Activated CD8-positive, alpha-beta memory T cell treated with anti-CD3 and anti-CD28 coated beads for 1 hour (primary cell): ENCODE measurements around the gene FEM1A.
"Not testable (repeated sequence)": the region's sequence is repeated elsewhere in the genome, so short reads cannot be mapped to it uniquely, and the experiment has no call there.

ENCODE experiments used
- DNase-seq, 2 donors: peaks; one replicate each; pipeline ENCODE4 v3.0.0-alpha.2; 2020; ENCODE audit warnings: low read depth in 1 of 2; ENCODE audit errors: extremely low read depth in 1 of 2

Gene FEM1A, protein sequence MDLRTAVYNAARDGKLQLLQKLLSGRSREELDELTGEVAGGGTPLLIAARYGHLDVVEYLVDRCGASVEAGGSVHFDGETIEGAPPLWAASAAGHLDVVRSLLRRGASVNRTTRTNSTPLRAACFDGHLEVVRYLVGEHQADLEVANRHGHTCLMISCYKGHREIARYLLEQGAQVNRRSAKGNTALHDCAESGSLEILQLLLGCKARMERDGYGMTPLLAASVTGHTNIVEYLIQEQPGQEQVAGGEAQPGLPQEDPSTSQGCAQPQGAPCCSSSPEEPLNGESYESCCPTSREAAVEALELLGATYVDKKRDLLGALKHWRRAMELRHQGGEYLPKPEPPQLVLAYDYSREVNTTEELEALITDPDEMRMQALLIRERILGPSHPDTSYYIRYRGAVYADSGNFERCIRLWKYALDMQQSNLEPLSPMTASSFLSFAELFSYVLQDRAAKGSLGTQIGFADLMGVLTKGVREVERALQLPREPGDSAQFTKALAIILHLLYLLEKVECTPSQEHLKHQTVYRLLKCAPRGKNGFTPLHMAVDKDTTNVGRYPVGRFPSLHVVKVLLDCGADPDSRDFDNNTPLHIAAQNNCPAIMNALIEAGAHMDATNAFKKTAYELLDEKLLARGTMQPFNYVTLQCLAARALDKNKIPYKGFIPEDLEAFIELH

DNA sequence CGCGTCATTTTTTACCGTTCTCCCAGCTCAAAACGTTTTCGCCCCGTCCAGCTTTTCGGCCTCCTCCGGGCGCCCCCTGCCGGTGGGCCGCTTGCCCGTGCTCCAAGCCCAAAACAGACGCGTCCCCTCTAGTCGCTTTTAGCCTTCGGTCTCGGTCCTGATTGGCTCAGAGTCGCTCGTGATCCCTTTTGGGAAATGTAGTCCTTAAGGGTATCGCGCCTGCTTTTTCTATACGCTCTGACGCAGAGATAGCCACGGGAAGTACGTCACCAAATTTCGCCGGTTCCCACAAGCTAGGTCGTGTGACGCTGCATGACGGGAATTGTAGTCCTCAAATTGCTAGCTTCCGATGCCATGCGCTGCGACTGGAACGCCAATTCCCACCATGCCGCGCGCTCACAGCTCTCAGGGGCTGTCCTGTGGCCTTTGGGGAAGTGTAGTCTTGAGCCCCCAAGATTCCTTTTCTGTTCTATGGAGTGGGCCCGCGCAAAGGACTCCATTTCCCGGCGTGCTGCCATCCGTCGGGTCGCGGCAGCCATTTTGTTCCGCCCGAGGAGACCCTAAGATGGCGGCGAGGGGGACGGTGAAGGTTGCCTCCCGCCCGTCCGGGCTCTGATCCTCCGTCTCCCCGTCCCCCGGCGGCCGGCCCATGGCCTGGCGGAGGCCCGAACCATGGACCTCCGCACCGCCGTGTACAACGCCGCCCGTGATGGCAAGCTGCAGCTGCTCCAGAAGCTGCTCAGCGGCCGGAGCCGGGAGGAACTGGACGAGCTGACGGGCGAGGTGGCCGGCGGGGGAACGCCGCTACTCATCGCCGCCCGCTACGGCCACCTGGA lies at the start of gene FEM1A:
Gene FEM1A (plus strand): TSS at position 552 of the 836 bp plus-strand sequence. CDS start 121 bp downstream, at position 673.
- DNase-seq = peak; percentile 97 to 98

DNA sequence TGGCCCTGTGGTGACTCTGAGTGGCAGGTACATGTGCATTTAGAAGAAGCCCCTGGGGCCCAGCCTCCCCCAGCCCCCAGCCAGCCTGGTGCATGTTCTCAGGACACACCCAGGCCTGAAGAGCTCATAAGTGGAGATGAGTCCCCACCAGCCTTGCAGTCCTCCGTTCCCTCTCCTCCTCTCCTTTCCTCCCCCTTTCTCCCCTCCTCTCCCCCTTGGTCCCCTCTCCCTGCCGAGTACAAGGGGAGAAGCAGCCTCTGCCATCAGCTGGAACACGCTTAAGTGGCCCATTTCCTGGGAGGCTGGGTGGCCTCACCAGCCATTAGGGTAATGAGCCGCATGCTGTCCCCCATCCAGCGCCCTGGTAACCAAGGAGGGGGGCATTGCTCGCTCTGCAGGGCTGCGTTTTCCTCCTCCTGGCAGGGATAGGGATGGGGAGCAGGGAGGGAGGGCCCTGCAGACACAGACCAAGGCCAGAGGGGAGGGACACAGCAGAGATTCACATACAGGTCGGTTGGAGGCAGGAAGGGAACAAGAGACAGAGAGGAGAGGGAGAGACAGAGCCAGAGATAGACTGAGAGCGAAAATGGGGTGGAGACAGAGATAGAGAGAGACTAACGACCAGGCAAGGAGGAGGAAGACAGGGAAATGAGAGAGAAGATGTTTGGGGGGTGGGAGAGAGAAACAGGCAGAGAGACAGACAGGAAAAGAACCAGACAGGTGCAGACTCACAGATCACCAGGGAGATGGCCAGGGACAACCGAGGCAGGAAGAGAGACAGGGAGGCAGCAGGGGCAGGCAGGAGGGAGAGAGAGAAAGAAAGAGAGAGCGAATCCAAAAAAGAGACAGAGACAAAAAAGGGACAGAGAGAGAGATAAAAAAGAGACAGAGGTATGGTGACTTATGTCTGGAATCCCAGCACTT lies 48.5 kb upstream of the FEM1A start:
- no peak for DNase-seq

DNA sequence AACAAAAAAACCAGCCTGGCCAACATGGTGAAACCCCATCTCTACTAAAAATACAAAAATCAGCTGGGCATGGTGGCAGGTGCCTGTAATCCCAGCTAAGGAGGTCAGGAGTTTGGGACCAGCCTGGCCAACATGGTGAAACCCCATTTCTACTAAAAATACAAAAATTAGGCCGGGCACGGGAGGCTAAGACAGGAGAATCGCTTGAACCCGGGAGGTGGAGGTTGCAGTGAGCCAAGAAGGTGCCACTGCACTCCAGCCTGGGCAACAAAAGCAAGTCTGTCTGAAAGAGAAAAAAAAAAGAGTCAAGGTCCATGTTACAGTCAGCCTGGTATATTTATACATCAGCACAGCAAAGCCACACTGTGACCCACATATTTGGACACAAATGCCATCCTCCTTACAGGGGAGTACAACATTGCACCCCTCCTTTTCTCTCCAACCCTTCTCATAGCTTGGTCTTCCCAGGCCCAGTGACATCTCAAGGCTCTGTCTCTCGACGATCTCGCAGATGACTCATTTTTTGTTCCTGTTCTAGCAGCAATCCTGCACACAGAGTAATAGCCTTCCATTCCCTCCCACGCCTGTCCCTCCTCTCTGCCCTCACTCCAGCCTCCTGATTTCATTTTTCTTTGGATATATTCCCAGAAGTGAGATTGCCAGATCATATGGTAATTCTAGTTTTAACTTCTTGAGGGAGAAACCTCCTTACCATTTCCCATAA lies 46.9 kb upstream of the FEM1A start:
- no peak for DNase-seq

DNA sequence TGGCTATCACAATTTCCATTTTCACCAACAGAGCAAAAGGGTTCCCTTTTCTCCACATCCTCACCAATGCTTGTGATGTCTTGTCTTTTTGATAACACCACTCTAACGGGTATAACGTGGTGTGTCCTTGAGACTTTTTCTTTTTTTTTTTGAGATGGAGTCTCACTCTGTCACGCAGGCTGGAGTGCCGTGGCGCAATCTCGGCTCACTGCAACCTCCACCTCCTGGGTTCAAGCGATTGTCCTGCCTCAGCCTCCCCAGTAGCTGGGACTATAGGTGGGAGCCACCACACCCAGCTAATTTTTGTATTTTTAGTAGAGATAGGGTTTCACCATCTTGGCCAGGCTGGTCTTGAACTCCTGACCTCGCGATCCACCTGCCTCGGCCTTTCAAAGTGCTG lies 46.4 kb upstream of the FEM1A start:
- DNase-seq = not testable (repeated sequence)

DNA sequence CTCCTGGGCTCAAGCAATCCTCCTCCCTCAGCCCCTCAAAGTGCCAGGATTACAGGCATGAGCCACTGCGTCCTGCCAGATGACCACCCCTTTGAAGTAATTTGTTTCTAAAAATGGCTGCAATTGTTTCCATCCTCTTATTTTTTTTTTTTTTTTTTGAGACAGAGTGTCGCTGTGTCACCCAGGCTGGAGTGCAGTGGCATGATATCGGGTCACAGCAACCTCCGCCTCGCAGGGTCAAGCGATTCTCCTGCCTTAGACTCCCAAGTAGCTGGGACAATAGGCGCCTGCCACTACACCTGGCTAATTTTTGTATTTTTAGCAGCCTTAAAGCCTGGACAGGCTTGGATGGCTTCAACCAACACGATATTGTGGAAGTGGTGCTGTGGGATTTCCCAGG lies 45.5 kb upstream of the FEM1A start:
- no peak for DNase-seq

DNA sequence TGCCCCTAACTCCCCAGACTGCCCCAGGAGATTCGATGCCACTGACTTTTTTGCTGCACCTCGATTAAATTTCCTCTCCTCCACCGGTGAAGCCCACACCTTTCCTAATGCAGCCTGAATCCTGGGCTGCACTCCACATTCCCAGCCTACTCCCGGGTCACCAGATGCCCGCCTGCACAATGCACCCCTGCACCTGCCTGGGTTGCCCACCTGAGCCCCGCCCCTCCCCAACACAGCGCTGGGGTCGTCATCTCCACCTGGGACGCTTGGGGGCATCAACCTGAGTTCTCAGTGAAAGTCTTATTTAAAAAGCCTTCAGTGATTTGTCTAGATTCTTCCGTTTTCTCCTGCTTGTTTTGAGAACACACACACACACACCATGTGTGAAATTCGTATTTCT lies 43.3 kb upstream of the FEM1A start:
- no peak for DNase-seq

DNA sequence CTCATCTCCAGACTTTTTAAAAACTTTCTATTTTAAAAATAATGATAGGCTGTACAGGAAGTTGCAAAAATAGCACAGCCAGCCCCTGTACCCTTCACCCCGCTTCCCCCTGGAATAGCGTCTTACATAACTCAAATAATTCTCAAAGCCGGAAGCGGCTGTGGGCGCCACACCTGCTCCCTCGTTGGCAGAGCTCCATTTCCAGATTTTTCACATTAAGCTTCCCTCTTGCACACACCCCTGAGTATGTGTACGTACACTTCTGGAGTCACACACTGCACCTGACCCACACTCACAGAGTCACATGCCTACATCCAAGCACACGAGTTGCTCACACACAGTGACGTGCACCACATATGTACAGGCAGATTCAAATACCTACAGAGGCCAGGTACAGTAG lies 42.9 kb upstream of the FEM1A start:
- DNase-seq = no peak

DNA sequence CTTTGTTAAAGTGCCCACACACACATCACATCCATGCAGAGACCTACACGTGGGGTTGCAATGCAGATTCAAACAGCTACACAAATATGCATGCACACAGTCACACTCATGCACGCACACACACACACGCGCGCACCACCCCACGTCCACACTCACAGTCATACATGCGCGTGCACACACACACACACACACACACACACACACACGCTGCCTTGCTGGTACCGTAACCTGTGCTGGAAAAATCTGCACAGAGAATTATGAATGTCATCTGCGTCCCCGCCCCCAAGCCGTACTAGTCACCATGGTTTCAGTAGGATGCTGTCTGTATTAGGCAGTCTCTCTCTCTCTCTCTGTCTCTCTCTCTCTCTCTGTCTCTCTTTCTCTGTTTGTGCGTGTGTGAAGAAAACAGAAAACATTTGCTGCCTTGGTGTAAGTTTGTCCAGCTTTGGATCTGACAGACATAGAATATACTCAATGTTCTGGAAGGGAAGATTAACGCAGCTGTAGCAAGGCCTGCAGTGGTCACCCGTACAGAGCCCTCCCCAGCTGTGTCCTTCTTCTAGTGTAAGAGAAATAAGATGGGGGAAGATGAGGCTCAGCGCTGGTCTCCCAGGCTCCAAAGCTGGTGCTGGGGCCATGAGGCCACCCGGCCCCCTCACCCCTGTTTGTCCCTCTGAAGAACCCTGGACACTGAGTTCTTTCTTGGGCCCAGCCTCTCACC lies 41.5 kb upstream of the FEM1A start:
- DNase-seq = no peak

DNA sequence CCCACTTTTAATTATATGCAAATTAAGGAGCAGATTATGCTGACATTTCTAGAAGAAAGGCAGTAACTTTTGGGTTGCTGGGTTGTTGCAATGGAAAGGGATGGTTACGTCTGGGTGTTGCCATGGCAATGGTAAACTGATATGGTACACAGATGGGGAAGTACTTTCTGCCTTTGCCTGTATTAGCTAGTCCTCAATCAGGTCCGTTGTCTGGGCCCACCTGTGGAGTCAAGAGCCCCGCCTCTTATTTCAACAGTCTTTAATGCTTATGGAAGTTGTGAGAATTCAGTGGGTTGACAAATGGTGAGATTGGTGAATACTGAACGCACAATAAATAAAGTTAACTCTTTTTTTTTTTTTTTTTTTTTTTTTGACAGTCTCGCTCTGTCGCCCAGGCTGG lies 37.3 kb upstream of the FEM1A start:
- DNase-seq = no peak

DNA sequence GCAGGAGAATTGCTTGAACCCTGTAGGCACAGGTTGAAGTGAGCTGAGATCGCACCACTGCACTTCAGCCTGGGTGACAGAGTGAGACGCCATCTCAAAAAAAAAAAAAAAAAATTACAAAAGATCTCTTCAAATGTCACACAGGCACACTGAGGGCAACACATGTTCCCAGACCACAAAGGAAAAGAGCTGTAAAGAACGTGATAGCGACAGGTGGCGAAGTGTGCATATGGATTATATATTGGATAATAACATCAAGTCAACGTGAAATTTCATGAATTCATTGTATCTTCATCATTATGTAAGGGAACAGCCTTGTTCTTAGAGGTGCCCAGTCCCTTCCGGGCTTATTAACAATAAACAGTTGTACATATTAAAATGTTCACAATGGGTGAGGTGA lies 36.1 kb upstream of the FEM1A start:
- no peak for DNase-seq

DNA sequence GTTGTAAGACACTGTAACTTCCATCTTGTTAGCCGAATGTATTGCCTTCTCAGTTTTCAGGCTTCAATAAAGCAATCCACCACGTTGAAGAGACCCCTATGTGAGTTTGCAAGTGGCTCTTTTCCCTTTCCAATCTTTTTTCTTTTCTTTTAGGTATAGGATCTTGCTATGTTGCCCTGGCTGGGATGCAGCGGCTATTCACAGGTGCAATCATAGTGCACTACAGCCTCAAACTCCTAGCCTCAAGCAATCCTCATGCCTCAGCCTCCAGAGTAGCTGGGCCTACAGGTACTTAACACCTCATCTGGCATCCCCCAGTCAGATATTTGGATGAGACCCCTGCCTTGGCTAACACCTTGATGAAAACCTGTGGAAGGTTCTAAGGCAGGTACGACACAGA lies 33.5 kb upstream of the FEM1A start:
- DNase-seq = no peak

DNA sequence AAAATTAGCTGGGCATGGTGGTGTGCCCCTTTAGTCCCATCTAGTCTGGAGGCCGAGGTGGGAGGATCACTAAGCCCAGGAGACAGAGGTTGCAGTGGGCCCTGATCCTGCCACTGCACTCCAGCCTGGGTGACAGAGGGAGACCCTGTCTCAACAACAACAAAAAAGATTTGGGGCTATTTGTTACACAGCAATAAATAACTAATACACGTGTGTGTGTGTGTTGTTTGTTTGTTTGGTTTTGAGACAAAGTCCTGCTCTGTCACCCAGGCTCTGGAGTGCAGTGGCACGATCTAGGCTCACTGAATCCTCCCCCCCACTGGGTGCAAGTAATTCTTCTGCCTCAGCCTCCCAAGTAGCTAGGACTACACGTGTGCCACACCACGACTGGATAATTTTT lies 32.9 kb upstream of the FEM1A start:
- no peak for DNase-seq

DNA sequence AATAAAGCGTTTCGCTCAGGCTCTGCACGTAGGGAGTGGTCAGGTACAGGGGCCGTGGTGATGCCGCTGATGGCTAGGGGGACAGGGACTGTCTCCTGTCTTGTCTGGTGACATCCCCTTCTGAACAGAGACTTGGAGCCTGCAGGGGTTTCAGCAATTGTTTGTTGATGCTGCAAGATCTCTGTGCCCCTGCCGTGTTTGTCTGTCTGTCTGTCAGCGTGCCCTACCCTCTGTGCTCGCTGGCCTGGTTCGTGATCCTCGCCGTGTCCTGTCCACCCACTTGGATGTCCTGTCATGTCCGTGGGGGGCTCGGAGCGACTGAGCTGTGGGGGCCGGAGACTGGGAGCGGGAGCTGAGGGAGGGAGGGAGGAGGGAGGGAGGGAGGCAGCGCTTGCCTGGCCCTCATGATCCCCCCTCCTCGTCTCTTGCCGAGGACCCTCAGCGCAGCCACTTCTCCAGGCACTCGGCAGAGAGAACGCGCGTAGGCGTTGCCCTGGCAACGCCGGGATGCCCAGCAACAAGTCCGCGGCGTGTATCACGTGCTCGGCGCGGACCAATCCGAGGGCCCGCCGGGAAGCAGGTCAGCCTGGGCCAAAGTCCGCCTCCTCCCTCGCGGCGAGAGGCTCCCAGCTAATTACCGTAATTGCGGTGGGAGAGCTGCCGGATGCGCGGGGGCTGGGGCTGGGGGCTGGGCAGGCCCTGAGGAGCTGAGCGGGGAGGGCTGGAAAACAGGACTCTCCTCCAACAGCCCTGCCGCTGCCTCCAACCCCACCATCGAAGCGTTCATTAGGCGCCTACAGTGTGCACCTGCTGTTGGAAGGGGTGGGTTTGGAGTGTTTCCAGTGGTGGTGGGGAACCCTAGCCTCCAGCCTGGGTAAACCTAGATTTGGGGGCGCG lies 31.9 kb upstream of the FEM1A start:
- peak; percentile 3 to 32 for DNase-seq

DNA sequence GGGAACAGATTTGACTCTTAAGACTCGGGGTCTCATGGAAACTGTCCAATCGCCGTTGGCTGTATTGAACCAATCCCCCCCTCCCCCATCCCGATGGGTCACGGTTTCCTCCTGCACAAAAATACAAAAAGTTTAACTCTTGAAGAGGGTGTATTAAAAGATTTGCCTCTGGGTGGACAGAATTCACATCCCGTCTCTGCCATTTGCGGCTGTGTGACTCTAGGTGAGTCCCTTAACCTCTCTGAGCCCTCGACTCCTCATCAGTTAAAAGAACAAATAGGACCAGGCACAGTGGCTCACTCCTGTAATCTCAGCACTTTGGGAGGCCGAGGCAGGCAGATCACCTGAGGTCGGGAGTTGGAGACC lies 31.3 kb upstream of the FEM1A start:
- no peak for DNase-seq

DNA sequence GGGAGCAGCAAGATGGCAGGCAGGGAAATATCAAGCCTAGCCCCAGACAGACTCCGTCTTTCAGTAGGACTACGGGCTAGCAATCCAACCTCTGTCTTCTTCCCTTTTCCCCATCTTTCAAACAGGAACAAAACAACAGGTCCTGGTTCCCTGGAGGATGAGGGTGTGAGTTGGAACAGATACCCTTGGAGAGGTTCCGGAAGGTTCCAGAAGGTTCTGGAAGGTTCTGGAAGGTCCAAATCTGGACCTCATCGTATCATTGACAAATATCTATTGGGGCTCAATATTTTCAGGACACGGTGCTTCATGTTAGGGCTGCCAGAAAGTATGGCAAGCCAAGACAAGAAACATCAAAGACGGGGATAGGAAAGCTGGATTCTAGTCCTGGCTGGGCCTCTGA lies 28.5 kb upstream of the FEM1A start:
- no peak for DNase-seq

DNA sequence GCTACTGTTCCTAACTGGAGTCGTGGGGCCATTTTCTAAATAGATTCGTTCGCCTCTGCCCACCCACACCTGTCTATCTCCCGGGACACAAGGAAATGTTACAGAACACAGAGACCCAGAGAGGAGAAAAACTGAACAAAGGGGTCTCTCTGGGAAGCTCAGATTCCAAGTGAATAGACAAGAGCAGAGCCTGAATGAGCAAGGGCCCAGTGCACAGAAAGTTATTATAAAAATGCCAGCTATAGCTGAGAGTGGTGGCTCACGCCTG lies 27.2 kb upstream of the FEM1A start:
- DNase-seq = no peak

DNA sequence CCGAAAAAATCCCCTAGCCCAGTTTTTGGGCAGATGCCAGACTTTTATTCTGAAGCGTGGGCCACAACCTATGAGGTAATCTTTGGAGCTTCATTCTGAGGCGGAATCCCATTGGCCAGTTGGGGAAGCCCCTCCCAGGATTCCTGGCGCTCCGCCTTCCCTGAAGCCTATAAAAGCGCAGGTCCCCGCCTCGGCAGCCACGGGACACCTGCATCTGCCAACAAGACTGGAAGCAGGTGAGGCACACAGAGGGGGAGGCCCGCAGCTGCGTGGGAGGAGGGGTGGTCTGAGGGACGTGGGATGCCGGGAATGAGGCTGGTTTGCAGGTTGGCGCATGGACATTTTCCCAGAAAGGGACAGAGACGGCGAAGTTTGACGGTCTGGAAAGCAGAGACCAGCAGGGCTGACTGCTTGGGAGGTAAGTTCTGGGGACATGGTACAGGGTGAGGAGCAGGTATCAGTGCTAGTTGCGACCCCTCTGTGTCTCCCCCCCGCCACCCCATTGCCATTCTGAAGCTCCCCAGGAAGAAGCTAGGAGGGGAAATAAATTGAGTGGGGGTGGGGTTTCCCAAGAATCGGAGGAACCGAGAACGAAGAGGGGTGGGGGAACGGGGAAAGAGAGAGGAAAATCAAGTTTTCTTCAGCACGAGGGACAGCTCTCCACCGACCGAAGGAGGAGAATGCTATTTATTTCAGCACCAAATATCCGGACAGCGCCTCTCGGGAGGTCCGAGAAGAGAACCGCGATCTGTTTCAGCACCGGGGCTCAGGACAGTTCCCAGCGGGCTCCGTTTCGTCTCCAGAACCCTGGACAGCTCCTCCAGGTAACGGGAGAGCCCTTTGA lies 22.4 kb upstream of the FEM1A start:
- DNase-seq = peak; percentile 58 to 60

DNA sequence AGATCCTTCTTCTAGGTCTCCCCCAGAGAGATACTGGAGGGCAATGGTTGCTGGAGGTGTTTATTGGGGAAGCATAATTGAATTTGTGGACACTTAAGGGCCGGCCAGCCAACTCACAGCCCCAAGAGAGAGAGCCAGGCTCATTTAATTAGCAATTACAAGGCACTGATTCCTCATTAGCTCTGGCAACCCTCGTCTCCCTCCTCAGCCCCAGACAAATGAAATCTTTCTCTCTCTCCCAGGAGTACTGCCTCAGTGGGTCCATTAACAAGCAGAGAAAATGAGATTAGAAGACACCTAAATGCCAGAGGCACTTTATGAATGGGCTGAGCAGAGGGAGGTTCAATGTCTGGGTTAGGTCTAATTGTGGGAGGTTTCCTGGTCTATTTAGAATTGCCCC lies 19.0 kb upstream of the FEM1A start:
- DNase-seq = no peak
